Fibroblast of lung (primary cell): ENCODE results near the gene ZC3H12A. TPM values are rescaled to one million over a fixed set of nuclear protein-coding genes. Genes with fewer than 3 reads are reported as not detected.

Experiments
- DNase-seq, 2 donors: peaks; one replicate each; pipeline versions ENCODE4 v3.0.0 to v3.0.0-alpha.2; 2010; ENCODE audit warnings: low read depth in 2 of 2
- H2AFZ ChIP-seq: 2 replicates; pipeline ENCODE4 v1.5.1; 2012; ENCODE audit warnings: low read length, control low read depth, inconsistent platforms
- H3K27ac ChIP-seq: 2 replicates; pipeline ENCODE4 v1.5.1; 2011; ENCODE audit warnings: low read length, control low read depth; ENCODE audit not compliant: insufficient read depth
- H3K27me3 ChIP-seq: 2 replicates; pipeline ENCODE4 v1.5.1; 2011; ENCODE audit warnings: mild to moderate bottlenecking, low read length; ENCODE audit not compliant: control insufficient read depth, insufficient read depth
- H3K36me3 ChIP-seq: 2 replicates; pipeline ENCODE4 v1.5.1; 2011; ENCODE audit warnings: low read length; ENCODE audit not compliant: control insufficient read depth, insufficient read depth
- H3K4me1 ChIP-seq: 2 replicates; pipeline ENCODE4 v1.5.1; 2011; ENCODE audit warnings: low read length; ENCODE audit not compliant: control insufficient read depth, insufficient read depth; ENCODE audit errors: extremely low read depth
- H3K4me2 ChIP-seq: 2 replicates; pipeline ENCODE4 v1.5.1; 2011; ENCODE audit warnings: low read length, control low read depth; ENCODE audit not compliant: insufficient read depth; ENCODE audit errors: extremely low read depth
- H3K4me3 ChIP-seq, 4 experiments: fragments of 200-600 bp in 1 of 4; sonication (generic) in 1 of 4; replicated peaks in 1 of 4; 2 replicates each; pipeline ENCODE4 v1.5.1; 2011 to 2016; ENCODE audit warnings: low read length in 4 of 4, low read depth in 3 of 4, mild to moderate bottlenecking in 3 of 4, control low read depth in 2 of 4, inconsistent platforms in 1 of 4, mixed read lengths in 1 of 4; ENCODE audit not compliant: insufficient read depth in 1 of 4; ENCODE audit errors: control extremely low read depth in 1 of 4
- H3K79me2 ChIP-seq: 2 replicates; pipeline ENCODE4 v1.5.1; 2012; ENCODE audit warnings: mild to moderate bottlenecking, low read length, inconsistent platforms; ENCODE audit not compliant: control insufficient read depth, insufficient read depth
- H3K9ac ChIP-seq: 2 replicates; pipeline ENCODE4 v1.5.1; 2011; ENCODE audit warnings: mild to moderate bottlenecking, low read length, control low read depth; ENCODE audit not compliant: insufficient read depth
- H3K9me3 ChIP-seq: 2 replicates; pipeline ENCODE4 v1.5.1; 2012; ENCODE audit warnings: low read depth, low read length; ENCODE audit not compliant: control insufficient read depth, insufficient read depth
- H4K20me1 ChIP-seq: 2 replicates; pipeline ENCODE4 v1.5.1; 2011; ENCODE audit warnings: low read length; ENCODE audit not compliant: control insufficient read depth, insufficient read depth; ENCODE audit errors: extremely low read depth
- CTCF ChIP-seq, 2 donors: IDR thresholded peaks in 1 of 2; conservative IDR thresholded peaks in 1 of 2; 1 replicate in 1 of 2; 2 replicates in 1 of 2; pipeline ENCODE4 v1.5.1; 2011 to 2012; ENCODE audit warnings: low read length in 2 of 2, control low read depth in 1 of 2, inconsistent platforms in 1 of 2, low read depth in 1 of 2, mild to moderate bottlenecking in 1 of 2
- EZH2 ChIP-seq: IDR thresholded peaks from 2 replicates; pipeline ENCODE4 v1.5.1; 2012; ENCODE audit warnings: low read length, control low read depth, mild to moderate bottlenecking; ENCODE audit errors: missing control alignments
- polyA plus RNA-seq, 2 donors: library from polyadenylated mRNA; depleted of rRNA in 1 of 2; stranded (reverse) in 1 of 2; unstranded in 1 of 2; fragments of >200 nt; gene quantifications; 2 replicates each; pipeline ENCODE4 v1.2.1, GENCODE V29; 2011 to 2012; ENCODE audit warnings: missing spikeins in 1 of 2
- total RNA-seq: library from RNA; depleted of rRNA; stranded (reverse); fragments of >200 nt; gene quantifications from 2 replicates; pipeline ENCODE4 v1.2.1, GENCODE V29; 2014

The ZC3H12A gene
- total and polyA plus RNA-seq, 2 donors (not counting 1 experiment from before 2014, with no cell fraction given) = 4.9 to 7.8 TPM

GRCh38 chr1:37469386-37469785, 5.0 kb upstream of the ZC3H12A start:
- Histone ChIP-seq H3K4me1 (peaks cover 23% of the 10 kb centered on the region), H3K27ac (no peak overlapping the region), H3K4me2 (no peak overlapping the region), H3K36me3 (no peaks in the 10 kb centered on the region), H3K4me3 (no peak overlapping the region), H3K9ac (no peak overlapping the region), H4K20me1 (no peaks in the 10 kb centered on the region), H3K79me2 (peaks cover 2% of the 10 kb centered on the region), H2AFZ (no peak overlapping the region), H3K9me3 (no peaks in the 10 kb centered on the region), H3K27me3 (no peaks in the 10 kb centered on the region)
- TF ChIP-seq CTCF (conservative IDR thresholded peaks at IDR 0.05 in 1 of 2, IDR thresholded peaks at IDR 0.05 in 1 of 2; ENCODE audit: low read depth in 1 of 2, low read length in 2 of 2) = no peak
- TF ChIP-seq EZH2 = no peak
- DNase-seq = no peak

- TF ChIP-seq EZH2 (no peak), CTCF (conservative IDR thresholded peaks at IDR 0.05 in 1 of 2, IDR thresholded peaks at IDR 0.05 in 1 of 2; ENCODE audit: low read depth in 1 of 2, low read length in 2 of 2) (no peak)
- H3K27ac ChIP-seq = peak overlapping the region; percentile 91
- peak overlapping the region; percentile 87 for H2AFZ ChIP-seq
- H3K79me2 ChIP-seq = peaks cover 20% of the 10 kb centered on the region
- H3K4me2 ChIP-seq = peak overlapping the region; percentile 89
- H4K20me1 ChIP-seq = no peaks in the 10 kb centered on the region
- peaks cover 4% of the 10 kb centered on the region for H3K36me3 ChIP-seq
- H3K27me3 ChIP-seq = no peaks in the 10 kb centered on the region
- peak overlapping the region; percentile 1 to 41 (median 30) for H3K4me3 ChIP-seq
- peak overlapping the region; percentile 50 for H3K9ac ChIP-seq
- no peaks in the 10 kb centered on the region for H3K9me3 ChIP-seq
- peak; percentile 85 to 95 for DNase-seq
- H3K4me1 ChIP-seq = peaks cover 35% of the 10 kb centered on the region
These were observed 2.8 kb upstream of the ZC3H12A start for GRCh38 chr1:37471345-37472231.

GRCh38 chr1:37472281-37472680, 2.1 kb upstream of the ZC3H12A start:
- peak overlapping the region; percentile 91 for H3K27ac ChIP-seq
- H3K79me2 ChIP-seq = peaks cover 26% of the 10 kb centered on the region
- H3K27me3 ChIP-seq = no peaks in the 10 kb centered on the region
- H4K20me1 ChIP-seq = no peaks in the 10 kb centered on the region
- peaks cover 4% of the 10 kb centered on the region for H3K36me3 ChIP-seq
- no peak overlapping the region for H3K4me3 ChIP-seq
- no peak overlapping the region for H2AFZ ChIP-seq
- H3K9me3 ChIP-seq = no peaks in the 10 kb centered on the region
- peaks cover 35% of the 10 kb centered on the region for H3K4me1 ChIP-seq
- peak overlapping the region; percentile 89 for H3K4me2 ChIP-seq
- no peak overlapping the region for H3K9ac ChIP-seq
- no peak for TF ChIP-seq EZH2
- no peak for TF ChIP-seq CTCF (conservative IDR thresholded peaks at IDR 0.05 in 1 of 2, IDR thresholded peaks at IDR 0.05 in 1 of 2; ENCODE audit: low read depth in 1 of 2, low read length in 2 of 2)
- no peak for DNase-seq
